ENCODE data around the gene DNAAF1.

Gene DNAAF1

GRCh38 chr16:84194018-84194417 is 48.9 kb downstream of the DNAAF1 start:
- TF ChIP-seq, protein P1, sequence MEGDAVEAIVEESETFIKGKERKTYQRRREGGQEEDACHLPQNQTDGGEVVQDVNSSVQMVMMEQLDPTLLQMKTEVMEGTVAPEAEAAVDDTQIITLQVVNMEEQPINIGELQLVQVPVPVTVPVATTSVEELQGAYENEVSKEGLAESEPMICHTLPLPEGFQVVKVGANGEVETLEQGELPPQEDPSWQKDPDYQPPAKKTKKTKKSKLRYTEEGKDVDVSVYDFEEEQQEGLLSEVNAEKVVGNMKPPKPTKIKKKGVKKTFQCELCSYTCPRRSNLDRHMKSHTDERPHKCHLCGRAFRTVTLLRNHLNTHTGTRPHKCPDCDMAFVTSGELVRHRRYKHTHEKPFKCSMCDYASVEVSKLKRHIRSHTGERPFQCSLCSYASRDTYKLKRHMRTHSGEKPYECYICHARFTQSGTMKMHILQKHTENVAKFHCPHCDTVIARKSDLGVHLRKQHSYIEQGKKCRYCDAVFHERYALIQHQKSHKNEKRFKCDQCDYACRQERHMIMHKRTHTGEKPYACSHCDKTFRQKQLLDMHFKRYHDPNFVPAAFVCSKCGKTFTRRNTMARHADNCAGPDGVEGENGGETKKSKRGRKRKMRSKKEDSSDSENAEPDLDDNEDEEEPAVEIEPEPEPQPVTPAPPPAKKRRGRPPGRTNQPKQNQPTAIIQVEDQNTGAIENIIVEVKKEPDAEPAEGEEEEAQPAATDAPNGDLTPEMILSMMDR (IDR thresholded peaks at IDR 0.05; ENCODE audit: low read depth, low read length, missing control alignments): no peak
- H3K4me3 ChIP-seq (ENCODE audit: low read depth, low read length): no peak overlapping the region
- DNase-seq (ENCODE audit: low read depth): no peak

- no peak overlapping the region for H3K4me3 ChIP-seq (ENCODE audit: low read depth, low read length)
- TF ChIP-seq, protein P1 (IDR thresholded peaks at IDR 0.05; ENCODE audit: low read depth, low read length, missing control alignments): no peak
Observed at GRCh38 chr16:84194470-84195200, 49.5 kb downstream of the DNAAF1 start.

DNA sequence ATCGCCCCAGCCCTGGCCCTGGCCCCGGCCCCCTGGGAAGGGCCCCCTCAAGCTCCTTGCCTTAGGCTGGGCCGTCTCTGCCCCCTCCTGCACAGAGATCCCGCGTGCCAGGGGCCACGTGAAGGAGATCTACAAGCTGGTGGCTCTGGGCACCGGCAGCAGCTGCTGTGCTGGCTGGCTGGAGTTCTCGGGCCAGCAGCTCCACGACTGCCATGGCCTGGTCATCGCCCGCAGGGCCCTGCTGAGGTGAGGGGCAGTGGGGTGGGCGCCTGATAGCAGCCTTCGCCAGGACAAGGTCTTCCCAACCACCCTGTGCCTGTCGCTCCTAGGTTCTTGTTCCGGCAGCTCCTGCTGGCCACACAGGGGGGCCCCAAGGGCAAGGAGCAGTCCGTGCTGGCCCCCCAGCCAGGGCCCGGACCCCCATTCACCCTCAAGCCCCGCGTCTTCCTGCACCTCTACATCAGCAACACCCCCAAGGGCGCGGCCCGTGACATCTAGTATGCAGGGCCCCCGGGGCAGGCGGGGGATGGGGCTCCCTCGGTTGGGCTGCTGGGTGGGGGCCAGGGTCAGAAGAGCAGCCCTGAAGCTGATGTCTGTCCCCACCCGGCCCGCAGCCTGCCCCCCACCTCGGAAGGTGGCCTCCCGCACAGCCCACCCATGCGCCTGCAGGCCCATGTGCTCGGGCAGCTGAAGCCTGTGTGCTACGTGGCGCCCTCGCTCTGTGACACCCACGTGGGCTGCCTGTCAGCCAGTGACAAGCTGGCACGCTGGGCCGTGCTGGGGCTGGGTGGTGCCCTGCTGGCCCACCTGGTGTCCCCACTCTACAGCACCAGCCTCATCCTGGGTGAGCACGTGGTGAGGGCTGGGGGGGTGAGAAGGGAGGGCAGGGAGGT is 50.3 kb downstream of the DNAAF1 start:
- no peak for DNase-seq (ENCODE audit: low read depth)
- no peak overlapping the region for H3K4me3 ChIP-seq (ENCODE audit: low read depth, low read length)
- TF ChIP-seq, protein P1 (IDR thresholded peaks at IDR 0.05; ENCODE audit: low read depth, low read length, missing control alignments): no peak

More at GRCh38 chr16:84194470-84195200, 49.5 kb downstream of the DNAAF1 start:
- DNase-seq (ENCODE audit: low read depth): no peak

DNA sequence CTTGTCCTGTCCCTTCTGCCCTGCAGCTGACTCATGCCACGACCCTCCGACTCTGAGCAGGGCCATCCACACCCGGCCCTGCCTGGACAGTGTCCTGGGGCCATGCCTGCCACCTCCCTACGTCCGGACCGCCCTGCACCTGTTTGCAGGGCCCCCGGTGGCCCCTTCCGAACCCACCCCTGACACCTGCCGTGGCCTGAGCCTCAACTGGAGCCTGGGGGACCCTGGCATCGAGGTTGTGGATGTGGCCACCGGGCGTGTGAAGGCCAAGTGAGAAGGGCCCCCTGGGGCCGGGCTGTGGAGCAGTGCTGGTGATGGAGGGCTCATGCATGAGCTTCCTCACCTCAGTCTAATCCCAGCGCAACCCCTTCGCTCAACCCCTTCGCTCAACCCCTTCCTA is 51.0 kb downstream of the DNAAF1 start:
- TF ChIP-seq, protein P1 (IDR thresholded peaks at IDR 0.05; ENCODE audit: low read depth, low read length, missing control alignments): no peak
- no peak overlapping the region for H3K4me3 ChIP-seq (ENCODE audit: low read depth, low read length)
- no peak for DNase-seq (ENCODE audit: low read depth)

DNA sequence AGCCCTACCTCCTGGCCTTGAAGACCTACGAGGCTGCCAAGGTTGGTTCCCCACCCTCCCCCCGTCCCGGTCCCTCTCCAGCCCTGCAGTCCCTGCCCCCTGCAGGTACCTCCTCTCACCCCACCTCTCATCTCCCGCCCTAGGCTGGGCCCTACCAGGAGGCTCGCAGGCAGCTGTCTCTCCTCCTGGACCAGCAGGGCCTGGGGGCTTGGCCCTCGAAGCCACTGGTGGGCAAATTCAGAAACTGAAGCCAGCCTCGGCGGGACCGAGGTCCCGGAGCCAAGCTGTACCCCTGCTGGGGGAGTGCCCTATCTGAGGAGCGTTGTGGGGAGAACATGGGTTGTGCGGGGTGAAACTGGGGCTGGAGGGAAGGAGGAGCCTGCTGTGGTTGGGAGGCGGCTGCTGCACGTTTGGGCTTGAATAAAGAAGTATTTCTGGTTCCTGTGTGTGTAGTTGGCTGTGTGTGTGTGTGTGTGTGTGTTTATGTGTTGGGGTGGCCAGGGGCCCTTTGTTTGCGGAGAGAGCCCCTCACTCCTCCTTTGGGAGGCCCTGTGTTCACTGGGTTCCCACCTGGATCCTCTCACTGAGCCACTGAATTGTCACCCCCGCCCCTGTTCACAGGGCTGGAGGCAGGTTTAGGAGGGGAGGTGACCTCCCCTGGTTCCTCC is 51.8 kb downstream of the DNAAF1 start:
- H3K4me3 ChIP-seq (ENCODE audit: low read depth, low read length): no peak overlapping the region
- TF ChIP-seq, protein P1 (IDR thresholded peaks at IDR 0.05; ENCODE audit: low read depth, low read length, missing control alignments): no peak
- DNase-seq (ENCODE audit: low read depth): no peak

GRCh38 chr16:84197466-84198128 is 52.5 kb downstream of the DNAAF1 start:
- no peak overlapping the region for H3K4me3 ChIP-seq (ENCODE audit: low read depth, low read length)
- DNase-seq (ENCODE audit: low read depth): no peak
- TF ChIP-seq, protein P1 (IDR thresholded peaks at IDR 0.05; ENCODE audit: low read depth, low read length, missing control alignments): no peak
